ENCODE data around the gene REEP6.
"Not testable (repeated sequence)": the region's sequence is repeated elsewhere in the genome, so short reads cannot be mapped to it uniquely, and the experiment has no call there.

REEP6 gene

GRCh38 chr19:1499231-1499630 is 8.2 kb downstream of the REEP6 start:
- not testable (repeated sequence) for H3K4me3 ChIP-seq (ENCODE audit: low read length); H3K9me3 ChIP-seq (replicated peaks; ENCODE audit: low read length); H3K9ac ChIP-seq (ENCODE audit: low read depth, low read length); H3K4me2 ChIP-seq (ENCODE audit: low read length); H3K4me1 ChIP-seq (ENCODE audit: control insufficient read depth, insufficient read depth, low read length); H3K36me3 ChIP-seq (ENCODE audit: insufficient read depth, low read length)
- peaks cover 43% of the 10 kb centered on the region for H3K27me3 ChIP-seq (ENCODE audit: control insufficient read depth, insufficient read depth, low read length)

- Histone ChIP-seq H3K4me3 (ENCODE audit: low read length) (no peak overlapping the region), H3K4me2 (ENCODE audit: low read length) (no peak overlapping the region), H3K4me1 (ENCODE audit: control insufficient read depth, insufficient read depth, low read length) (peaks cover 4% of the 10 kb centered on the region), H3K36me3 (ENCODE audit: insufficient read depth, low read length) (no peaks in the 10 kb centered on the region), H3K27me3 (ENCODE audit: control insufficient read depth, insufficient read depth, low read length) (peaks cover 51% of the 10 kb centered on the region), H3K9ac (ENCODE audit: low read depth, low read length) (no peak overlapping the region), H3K9me3 (replicated peaks; ENCODE audit: low read length) (no peaks in the 10 kb centered on the region)
Measured at GRCh38 chr19:1501200-1501595, 10.2 kb downstream of the REEP6 start.

DNA sequence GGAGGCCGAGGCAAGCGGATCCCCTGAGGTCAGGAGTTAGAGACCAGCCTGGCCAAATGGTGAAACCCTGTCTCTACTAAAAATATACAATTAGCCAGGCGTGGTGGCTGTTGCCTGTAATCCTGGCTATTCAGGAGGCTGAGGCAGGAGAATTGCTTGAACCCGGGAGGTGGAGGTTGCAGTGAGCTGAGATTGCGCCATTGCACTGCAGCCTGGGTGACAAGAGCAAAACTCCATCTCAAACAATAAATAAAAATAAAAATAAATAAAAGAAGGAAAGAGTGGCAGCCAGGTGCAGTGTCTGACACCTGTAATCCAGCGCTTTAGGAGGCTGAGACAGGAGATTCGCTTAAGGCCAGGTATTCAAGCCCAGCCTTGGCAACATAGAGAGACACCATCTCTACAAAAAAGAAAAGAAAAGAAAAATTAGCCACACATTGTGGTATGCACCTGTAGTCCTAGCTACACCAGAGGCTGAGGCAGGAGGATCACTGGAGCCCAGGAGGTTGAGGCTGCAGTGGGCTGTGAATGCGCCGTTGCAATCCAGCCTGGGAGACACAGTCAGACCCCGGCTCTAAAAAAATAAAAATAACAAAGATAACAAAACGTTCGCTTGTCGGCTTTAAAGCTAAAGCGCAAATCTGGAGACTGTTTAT is 11.6 kb downstream of the REEP6 start:
- Histone ChIP-seq H3K4me2 (ENCODE audit: low read length) (no peak overlapping the region), H3K27me3 (ENCODE audit: control insufficient read depth, insufficient read depth, low read length) (peaks cover 38% of the 10 kb centered on the region), H3K4me1 (ENCODE audit: control insufficient read depth, insufficient read depth, low read length) (peaks cover 4% of the 10 kb centered on the region), H3K4me3 (ENCODE audit: low read length) (no peak overlapping the region), H3K36me3 (ENCODE audit: insufficient read depth, low read length) (no peaks in the 10 kb centered on the region), H3K9ac (ENCODE audit: low read depth, low read length) (no peak overlapping the region), H3K9me3 (replicated peaks; ENCODE audit: low read length) (no peaks in the 10 kb centered on the region)

DNA sequence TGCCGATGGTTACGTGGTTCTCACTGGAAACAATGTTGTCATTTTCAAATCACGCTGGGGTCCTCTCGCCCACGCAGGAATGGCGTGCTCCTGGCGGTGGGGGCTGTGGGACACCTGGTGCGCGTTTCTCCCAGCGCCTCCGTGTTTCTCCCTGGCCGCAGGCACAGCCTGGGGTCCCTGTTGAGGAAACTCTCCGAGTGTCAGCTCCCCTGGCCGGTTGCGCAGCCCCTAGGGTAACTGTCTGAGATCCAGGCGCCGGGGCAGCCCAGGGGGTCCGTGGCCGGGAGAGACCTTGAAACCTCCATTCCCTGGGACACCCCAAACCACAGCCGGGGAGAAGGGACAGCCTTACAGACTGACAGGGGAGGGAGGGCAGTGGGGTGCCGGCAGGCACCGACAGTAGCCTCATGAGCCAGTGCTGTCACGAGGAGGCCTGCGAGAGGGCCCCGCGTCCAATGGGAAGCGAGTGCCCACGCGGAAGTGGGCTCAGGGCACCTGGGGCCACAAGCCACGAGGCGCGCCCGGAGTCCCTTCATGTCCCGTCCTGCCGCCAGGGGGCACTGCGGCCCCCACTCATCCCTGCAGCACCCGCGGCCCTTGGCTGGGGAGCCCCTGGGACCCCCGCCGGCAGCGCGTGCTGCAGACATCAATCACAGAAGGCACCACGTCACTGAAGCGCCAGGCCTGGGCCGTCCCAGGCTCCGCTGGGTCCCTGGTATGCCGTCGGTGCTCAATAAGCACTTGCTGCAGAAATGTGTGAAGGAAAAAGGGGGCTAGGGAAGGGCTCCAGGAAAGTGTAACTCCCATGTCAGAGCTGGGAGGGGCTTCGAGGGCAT is 12.3 kb downstream of the REEP6 start:
- no peak overlapping the region for H3K4me3 ChIP-seq (ENCODE audit: low read length)
- H3K4me1 ChIP-seq (ENCODE audit: control insufficient read depth, insufficient read depth, low read length) = peaks cover 4% of the 10 kb centered on the region

GRCh38 chr19:1503925-1504773 is 13.2 kb downstream of the REEP6 start:
- H3K36me3 ChIP-seq (ENCODE audit: insufficient read depth, low read length) = no peaks in the 10 kb centered on the region
- no peak overlapping the region for H3K9ac ChIP-seq (ENCODE audit: low read depth, low read length)
- peaks cover 4% of the 10 kb centered on the region for H3K4me1 ChIP-seq (ENCODE audit: control insufficient read depth, insufficient read depth, low read length)
- H3K4me3 ChIP-seq (ENCODE audit: low read length) = no peak overlapping the region
- no peaks in the 10 kb centered on the region for H3K9me3 ChIP-seq (replicated peaks; ENCODE audit: low read length)
- H3K4me2 ChIP-seq (ENCODE audit: low read length) = no peak overlapping the region
- H3K27me3 ChIP-seq (ENCODE audit: control insufficient read depth, insufficient read depth, low read length) = peaks cover 32% of the 10 kb centered on the region

More for the DNA sequence above, 12.3 kb downstream of the REEP6 start:
- peaks cover 32% of the 10 kb centered on the region for H3K27me3 ChIP-seq (ENCODE audit: control insufficient read depth, insufficient read depth, low read length)
- no peak overlapping the region for H3K9ac ChIP-seq (ENCODE audit: low read depth, low read length)
- peak overlapping the region; percentile 37 for H3K4me2 ChIP-seq (ENCODE audit: low read length)
- H3K36me3 ChIP-seq (ENCODE audit: insufficient read depth, low read length) = no peaks in the 10 kb centered on the region
- no peaks in the 10 kb centered on the region for H3K9me3 ChIP-seq (replicated peaks; ENCODE audit: low read length)

GRCh38 chr19:1505012-1505411 is 14.0 kb downstream of the REEP6 start:
- H3K4me2 ChIP-seq (ENCODE audit: low read length) = no peak overlapping the region
- peaks cover 32% of the 10 kb centered on the region for H3K27me3 ChIP-seq (ENCODE audit: control insufficient read depth, insufficient read depth, low read length)
- no peaks in the 10 kb centered on the region for H3K9me3 ChIP-seq (replicated peaks; ENCODE audit: low read length)
- no peak overlapping the region for H3K9ac ChIP-seq (ENCODE audit: low read depth, low read length)
- no peaks in the 10 kb centered on the region for H3K36me3 ChIP-seq (ENCODE audit: insufficient read depth, low read length)
- no peak overlapping the region for H3K4me3 ChIP-seq (ENCODE audit: low read length)
- H3K4me1 ChIP-seq (ENCODE audit: control insufficient read depth, insufficient read depth, low read length) = peaks cover 4% of the 10 kb centered on the region

GRCh38 chr19:1505991-1506881 is 15.3 kb downstream of the REEP6 start:
- Histone ChIP-seq H3K9ac (ENCODE audit: low read depth, low read length) (no peak overlapping the region), H3K4me3 (ENCODE audit: low read length) (no peak overlapping the region)

DNA sequence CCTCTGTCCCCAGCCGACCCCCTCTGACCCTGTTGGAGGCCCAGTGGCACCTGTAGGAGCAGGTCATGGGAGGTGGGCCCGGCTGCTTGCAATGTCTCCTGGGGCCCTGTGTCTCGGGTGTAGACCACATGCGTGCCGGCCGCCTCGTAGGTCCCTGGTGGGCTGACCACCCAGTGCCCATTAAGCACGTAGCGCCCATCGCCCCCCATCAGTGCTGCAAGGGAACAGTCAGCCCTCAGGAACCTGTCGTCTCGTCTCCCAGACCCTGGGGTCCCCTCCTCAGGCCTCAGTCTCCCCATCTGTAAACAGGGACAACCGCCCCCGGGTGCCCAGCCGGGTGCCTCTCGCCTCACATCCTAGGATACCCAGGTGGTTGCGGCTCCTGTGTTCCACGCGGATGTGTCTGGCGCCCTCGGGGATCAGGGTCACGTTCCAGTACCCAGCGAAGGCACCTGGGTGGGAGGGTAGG is 16.2 kb downstream of the REEP6 start:
- Histone ChIP-seq H3K36me3 (ENCODE audit: insufficient read depth, low read length) (no peaks in the 10 kb centered on the region), H3K4me3 (ENCODE audit: low read length) (no peak overlapping the region), H3K27me3 (ENCODE audit: control insufficient read depth, insufficient read depth, low read length) (peaks cover 28% of the 10 kb centered on the region), H3K9ac (ENCODE audit: low read depth, low read length) (no peak overlapping the region), H3K4me2 (ENCODE audit: low read length) (peak overlapping the region; percentile 90), H3K4me1 (ENCODE audit: control insufficient read depth, insufficient read depth, low read length) (peaks cover 10% of the 10 kb centered on the region), H3K9me3 (replicated peaks; ENCODE audit: low read length) (no peaks in the 10 kb centered on the region)

More at GRCh38 chr19:1505991-1506881, 15.3 kb downstream of the REEP6 start:
- peaks cover 29% of the 10 kb centered on the region for H3K27me3 ChIP-seq (ENCODE audit: control insufficient read depth, insufficient read depth, low read length)
- H3K4me2 ChIP-seq (ENCODE audit: low read length) = no peak overlapping the region
- H3K36me3 ChIP-seq (ENCODE audit: insufficient read depth, low read length) = no peaks in the 10 kb centered on the region
- H3K4me1 ChIP-seq (ENCODE audit: control insufficient read depth, insufficient read depth, low read length) = peaks cover 10% of the 10 kb centered on the region
- no peaks in the 10 kb centered on the region for H3K9me3 ChIP-seq (replicated peaks; ENCODE audit: low read length)

- H3K9me3 ChIP-seq (replicated peaks; ENCODE audit: low read length) = no peaks in the 10 kb centered on the region
- peaks cover 24% of the 10 kb centered on the region for H3K27me3 ChIP-seq (ENCODE audit: control insufficient read depth, insufficient read depth, low read length)
- H3K4me2 ChIP-seq (ENCODE audit: low read length) = peak overlapping the region; percentile 90
- H3K4me3 ChIP-seq (ENCODE audit: low read length) = peak overlapping the region; percentile 73
- no peaks in the 10 kb centered on the region for H3K36me3 ChIP-seq (ENCODE audit: insufficient read depth, low read length)
- H3K9ac ChIP-seq (ENCODE audit: low read depth, low read length) = peak overlapping the region; percentile 55
- peaks cover 13% of the 10 kb centered on the region for H3K4me1 ChIP-seq (ENCODE audit: control insufficient read depth, insufficient read depth, low read length)
Measured at GRCh38 chr19:1507763-1508506, 17.0 kb downstream of the REEP6 start.

GRCh38 chr19:1508507-1508856 is 17.5 kb downstream of the REEP6 start:
- H3K4me1 ChIP-seq (ENCODE audit: control insufficient read depth, insufficient read depth, low read length) = peaks cover 15% of the 10 kb centered on the region
- peak overlapping the region; percentile 41 for H3K4me3 ChIP-seq (ENCODE audit: low read length)
- peaks cover 18% of the 10 kb centered on the region for H3K27me3 ChIP-seq (ENCODE audit: control insufficient read depth, insufficient read depth, low read length)
- H3K4me2 ChIP-seq (ENCODE audit: low read length) = peak overlapping the region; percentile 58
- H3K9ac ChIP-seq (ENCODE audit: low read depth, low read length) = no peak overlapping the region
- H3K9me3 ChIP-seq (replicated peaks; ENCODE audit: low read length) = no peaks in the 10 kb centered on the region
- no peaks in the 10 kb centered on the region for H3K36me3 ChIP-seq (ENCODE audit: insufficient read depth, low read length)
